NCI-H2029 treated with DMSO at 0.1 percent for 48 hours (cell line): ENCODE results near the gene GPR18.

Source experiments
- DNase-seq: peaks from one replicate; lab custom pipeline; 2025; lab: John Stamatoyannopoulos, UW

GPR18 gene

DNA sequence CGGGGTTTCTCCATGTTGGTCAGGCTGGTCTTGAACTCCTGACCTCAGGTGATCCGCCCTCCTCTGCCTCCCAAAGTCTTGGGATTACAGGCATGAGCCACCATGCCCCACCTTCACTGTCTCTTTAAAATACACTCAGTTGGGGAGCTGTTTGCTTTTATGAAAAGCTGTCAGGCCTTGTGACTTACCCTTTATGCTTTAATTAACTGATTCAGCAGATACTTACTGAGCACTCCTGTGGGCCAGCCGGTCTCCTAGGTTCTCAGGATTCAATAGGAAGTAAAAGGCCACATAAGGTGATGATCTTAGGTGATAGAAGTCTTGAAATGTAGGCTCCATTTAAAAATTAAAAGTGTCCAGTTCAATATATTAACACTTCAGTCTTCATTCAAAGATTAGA lies 50.0 kb downstream of the GPR18 start:
- no peak for DNase-seq

DNA sequence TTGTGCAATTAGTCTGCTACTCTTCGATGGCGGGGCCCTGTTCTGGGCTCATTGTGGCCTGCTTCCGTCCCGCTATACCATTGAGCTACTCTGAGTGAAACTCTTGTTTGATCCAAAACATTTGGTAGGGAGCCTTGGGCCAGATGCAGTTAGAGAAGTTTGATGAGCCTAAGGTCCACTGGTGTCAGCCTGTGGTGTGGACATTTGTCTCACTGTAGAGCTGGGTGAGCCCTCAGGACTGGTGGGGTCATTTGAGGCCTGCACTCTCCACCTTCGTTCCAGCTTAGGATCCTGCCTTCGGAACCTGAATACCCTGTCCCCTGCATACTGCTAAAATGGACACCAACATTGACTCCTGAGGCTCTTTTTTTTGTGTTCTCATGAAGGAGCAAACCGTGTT lies 50.7 kb downstream of the GPR18 start:
- DNase-seq: no peak

DNA sequence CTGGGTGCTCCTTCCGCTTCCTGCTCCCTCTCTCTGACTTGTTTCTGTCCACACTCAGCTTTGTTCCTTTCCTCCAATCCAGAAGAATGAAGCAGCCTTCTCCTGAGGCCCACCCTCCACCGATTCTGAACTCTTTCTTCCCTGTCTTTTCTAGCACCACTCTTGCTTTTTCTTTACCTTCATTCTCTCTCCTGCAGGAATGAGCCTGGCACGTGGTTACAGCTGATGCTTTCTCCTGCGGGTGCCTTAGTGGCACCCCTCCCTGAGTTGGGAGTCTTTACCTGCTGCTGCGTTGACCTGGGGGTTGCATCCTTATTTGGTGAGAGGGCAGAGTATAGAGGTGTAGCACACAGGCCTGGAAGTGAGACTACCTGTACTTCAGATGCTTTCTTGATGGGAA lies 51.3 kb downstream of the GPR18 start:
- DNase-seq: no peak

- no peak for DNase-seq
Measured at GRCh38 chr13:99206226-99206625, 52.0 kb downstream of the GPR18 start.

- no peak for DNase-seq
Measured at GRCh38 chr13:99205621-99206220, 52.5 kb downstream of the GPR18 start.
